CD4-positive, alpha-beta T cell treated with Interleukin-6 at 100 ng/mL for 8 hours (primary cell): ENCODE measurements around the gene FPR3.
"Not testable (repeated sequence)": the region's sequence is repeated elsewhere in the genome, so short reads cannot be mapped to it uniquely, and the experiment has no call there.

Experiments used
- DNase-seq: peaks from one replicate; pipeline ENCODE4 v3.0.0-alpha.2; 2020; ENCODE audit warnings: mixed read lengths, low spot score

Gene FPR3

DNA sequence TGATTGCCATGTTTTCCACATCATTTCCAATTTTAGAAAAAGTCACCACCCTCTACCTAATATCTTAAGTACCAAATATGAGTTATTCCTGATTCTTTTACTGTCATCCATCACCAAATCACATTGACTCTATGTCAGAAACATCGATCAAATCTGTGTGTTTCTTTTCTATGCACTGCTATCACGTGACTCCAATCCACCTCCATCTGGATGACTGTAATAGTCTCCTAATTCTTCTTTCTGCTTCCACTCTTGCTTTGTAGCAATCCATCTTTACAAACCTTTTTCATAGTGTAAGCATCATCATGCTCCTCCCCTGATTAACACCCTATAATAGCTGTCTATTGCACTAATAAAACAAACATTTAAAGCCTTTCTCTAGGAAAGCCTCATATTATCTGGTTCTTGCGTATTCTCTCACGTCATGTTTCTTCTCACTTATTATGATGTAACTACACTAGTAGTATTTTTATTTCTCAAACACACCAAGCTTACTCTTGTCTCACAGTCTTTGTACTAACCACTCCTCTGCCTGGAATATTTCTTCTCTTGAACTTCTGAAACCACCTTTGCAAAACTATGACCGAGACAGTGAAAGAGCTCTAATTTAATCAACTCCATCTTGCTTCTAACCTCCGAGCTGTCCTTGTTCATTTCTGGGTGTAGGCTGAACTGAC lies 10.7 kb upstream of the FPR3 start:
- DNase-seq, result no peak

- DNase-seq, result peak; percentile 3
Observed at GRCh38 chr19:51784922-51785690, 9.9 kb upstream of the FPR3 start.

DNA sequence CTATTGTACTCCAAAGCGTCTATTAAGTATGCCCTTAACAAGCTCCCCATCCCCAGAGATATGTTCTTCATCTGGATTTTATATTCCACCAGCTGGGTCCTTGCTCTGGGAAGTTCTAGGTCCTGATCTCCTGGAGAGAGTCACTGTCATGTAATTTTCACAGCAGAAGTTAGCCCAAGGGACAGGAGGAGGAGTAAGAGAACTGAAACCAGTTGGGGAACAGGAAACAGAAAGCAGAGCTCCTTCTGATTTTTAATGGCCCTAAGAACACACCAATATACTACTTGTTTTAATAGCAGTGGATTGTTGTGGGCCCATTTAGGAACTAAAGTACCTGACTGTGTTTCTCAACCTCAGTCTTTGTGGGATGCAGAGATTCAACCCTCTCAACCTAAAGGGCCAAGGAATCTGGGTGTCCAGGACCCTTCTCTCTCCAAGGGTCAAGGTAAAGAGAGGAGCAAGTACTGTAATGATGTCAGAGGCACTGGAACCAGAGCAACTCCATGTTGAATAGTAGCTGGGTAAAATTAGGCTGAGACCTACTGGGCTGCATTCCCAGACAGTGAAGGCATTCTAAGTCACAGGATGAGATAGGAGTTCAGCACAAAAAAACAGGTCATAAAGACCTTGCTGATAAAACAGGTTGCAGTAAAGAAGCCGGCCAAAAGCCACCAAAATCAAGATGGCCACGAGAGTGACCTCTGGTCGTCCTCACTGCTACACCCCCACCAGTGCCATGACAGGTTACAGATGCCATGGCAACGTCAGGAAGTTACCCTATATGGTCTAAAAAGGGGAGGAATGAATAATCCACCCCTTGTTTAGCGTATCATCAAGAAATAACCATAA lies 8.1 kb upstream of the FPR3 start:
- no peak for DNase-seq

- no peak for DNase-seq
Observed at GRCh38 chr19:51788029-51788428, 6.9 kb upstream of the FPR3 start.

GRCh38 chr19:51789061-51789795 lies 5.7 kb upstream of the FPR3 start:
- no peak for DNase-seq

DNA sequence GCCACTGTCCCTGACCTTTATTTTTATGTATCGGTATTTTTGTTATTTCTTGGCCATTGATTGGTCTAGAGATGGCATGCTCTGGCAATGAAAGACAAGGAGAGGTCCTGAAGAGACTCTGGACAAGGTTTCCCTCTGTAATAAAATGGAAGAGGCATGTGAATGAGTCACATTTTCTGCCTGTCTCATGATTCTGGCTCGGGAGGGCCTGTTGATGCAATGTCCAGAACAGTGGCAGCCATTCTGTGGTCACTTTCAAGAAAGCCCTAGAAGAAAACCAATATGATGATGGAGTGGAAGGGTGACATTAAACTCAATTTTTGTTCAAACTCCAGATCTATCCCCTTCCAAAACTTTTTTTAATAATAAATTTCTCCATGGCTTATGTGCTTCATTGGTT lies 2.0 kb upstream of the FPR3 start:
- no peak for DNase-seq

DNA sequence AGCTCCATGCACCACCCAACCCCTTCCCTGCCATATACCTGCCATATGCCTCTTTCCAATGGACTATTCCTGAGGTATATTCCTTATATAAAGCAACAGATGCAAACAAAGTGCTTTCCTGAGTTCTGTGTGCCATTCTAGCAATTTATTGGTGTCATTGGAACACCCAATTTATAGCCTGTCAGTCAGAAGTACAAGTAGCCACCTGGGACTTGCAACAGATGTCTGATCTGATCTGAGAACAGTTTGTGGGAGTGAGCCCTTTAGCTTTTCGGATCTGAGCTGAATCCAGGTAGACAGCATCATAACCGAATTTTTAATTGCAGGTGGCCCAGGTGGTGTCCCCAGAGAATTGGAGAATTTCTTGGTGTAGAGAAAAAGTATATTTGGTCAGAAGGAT lies 963 bp upstream of the FPR3 start:
- no peak for DNase-seq

- DNase-seq, result no peak
Observed at GRCh38 chr19:51796195-51796679, 1.3 kb downstream of the FPR3 start.

GRCh38 chr19:51797480-51797879 lies 2.5 kb downstream of the FPR3 start:
- no peak for DNase-seq

DNA sequence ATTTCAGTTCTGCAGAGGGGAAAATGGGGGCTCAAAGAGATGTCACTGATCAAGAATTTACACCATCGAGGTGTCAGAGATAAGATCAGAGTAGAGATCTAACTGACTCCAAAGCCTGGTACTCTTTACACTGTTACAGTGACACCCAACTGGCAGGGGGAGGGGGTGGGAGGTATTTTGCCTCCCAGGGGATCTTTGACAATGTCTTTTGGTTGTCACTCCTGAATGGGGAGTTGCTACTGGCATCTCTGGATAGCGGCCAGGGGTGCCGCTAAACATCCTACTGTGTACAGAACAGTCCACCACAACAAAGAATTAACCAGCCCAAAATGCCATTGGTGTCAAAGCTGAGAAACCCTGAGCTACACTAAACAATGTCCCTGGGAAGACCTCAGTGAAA lies 3.1 kb downstream of the FPR3 start:
- no peak for DNase-seq

- no peak for DNase-seq
Observed at GRCh38 chr19:51799034-51799773, 4.2 kb downstream of the FPR3 start.

DNA sequence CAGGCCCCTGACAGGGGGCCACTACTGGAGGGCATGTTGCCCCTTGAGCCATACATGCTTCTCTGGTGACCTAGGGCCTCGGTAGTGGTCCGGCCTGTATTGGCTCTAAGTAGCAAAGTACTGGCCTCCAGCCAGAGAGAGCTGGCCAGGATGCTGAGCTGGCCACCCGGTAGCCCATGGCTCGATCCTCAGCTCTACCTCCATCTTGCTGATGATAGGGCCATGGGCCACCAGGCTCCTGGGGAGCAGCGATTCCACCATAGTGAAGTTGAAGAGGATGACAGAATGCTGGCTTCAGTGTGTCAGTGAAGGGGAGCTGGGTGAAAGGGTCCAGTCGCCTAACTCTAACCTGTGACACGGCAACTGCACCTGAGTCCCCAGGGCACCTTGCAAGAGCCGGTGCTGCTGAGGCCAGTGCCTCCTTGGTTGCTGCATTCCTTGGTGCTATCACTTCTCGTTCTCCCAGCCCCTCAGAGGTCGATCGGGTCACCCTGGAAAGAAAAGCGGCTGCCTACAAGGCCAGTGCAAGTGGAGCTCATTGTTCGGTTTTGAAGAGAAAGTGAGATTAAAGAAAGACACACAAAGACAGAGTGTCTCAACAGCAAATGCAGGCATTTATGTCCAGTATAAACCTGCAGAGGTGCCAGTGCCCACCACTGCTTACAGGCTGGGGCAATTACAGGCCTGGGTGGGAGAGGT lies 5.0 kb downstream of the FPR3 start:
- DNase-seq, result no peak

DNA sequence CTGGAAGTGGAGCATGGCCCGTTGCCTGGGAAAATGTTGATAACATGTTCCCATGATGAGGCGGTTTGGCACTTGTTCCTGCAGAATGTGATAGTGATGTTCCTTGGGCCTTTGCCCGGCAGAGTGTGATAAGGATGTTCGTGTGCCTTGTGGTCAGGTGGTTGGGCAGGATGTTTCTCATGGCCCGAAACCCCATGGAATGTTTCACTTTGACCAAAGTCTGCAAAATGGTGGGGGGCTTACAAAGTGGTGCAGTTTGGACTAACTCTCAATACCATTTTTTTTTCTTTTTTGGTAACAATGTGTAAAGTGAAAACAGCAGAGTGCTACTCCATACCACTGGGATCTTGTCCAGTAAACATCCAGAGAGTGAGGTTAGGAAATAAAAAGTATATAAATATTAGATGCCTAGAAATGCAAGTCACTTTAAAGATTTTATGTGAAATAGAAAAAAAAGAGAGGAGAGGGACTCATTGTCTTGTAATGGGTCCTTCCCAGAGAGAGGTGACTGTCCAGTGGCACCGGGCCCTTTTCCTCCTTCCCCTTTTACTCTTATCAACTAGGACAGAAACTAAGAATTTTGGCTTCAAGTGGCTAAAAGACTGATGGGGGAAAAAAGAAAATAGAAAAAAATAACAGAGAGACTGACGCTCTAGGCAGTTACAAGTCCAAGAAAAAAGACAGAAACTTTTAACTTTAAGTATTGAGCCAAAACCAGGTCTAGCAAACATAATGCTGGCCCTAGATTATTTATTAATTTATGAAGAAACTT lies 5.7 kb downstream of the FPR3 start:
- no peak for DNase-seq

DNA sequence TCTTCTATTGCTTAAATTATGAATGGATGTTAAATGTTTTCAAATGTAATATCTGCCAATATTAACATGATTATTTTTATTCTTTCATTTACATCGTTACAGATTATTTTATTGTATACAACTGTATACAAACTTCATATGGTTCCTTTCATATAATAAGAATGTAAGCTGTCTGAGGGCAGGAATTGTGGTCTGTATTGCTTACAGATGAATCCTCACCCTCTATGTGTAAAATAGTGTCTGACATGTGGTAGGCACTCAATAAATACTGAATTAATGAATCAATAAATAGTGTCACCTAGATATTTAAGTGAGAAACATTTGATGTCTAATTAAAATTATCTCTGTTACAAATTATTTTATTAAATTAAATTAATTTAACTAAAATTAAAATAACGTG lies 7.8 kb downstream of the FPR3 start:
- DNase-seq, result no peak

DNA sequence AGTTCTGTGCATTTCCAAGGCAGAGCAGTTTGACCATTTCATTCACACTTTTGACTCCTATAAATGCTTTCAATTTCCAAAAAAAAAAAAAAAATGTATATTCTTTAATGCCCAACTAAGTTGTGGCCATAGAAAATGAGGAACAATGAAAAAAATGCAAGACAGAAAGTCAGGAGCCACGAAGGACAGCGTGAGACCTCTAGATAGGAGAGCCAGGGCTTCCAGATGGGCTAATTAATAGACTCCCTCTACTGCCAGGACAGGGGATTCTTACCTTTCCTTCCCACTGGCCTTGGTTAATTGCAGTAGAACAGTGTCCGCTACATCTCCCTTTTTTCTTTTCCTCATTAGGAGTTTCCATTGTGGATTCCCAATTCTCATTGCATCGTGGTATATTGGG lies 8.6 kb downstream of the FPR3 start:
- no peak for DNase-seq

GRCh38 chr19:51803967-51804366 lies 9.0 kb downstream of the FPR3 start:
- DNase-seq, result no peak

DNA sequence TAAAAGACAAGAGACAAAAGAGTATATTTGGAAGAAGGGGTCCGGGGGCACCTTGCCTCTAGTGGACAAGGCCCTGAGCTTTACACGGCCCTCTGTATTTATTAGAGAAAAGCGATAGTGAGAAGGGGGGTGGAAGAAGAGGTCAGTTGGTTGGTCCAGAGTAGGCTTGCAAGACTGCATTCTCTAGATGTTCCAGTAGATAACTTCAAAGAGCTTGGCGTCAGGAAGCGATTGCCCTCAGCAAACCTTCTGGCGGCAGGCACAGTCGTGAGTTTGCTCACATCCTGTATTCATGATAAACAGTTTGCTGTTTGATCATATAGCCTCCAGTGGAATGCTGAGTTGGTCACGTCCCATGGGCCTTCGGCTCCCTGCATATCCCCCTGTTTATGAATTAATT lies 9.8 kb downstream of the FPR3 start:
- DNase-seq, result not testable (repeated sequence)

GRCh38 chr19:51805396-51805795 lies 10.4 kb downstream of the FPR3 start:
- DNase-seq, result not testable (repeated sequence)

DNA sequence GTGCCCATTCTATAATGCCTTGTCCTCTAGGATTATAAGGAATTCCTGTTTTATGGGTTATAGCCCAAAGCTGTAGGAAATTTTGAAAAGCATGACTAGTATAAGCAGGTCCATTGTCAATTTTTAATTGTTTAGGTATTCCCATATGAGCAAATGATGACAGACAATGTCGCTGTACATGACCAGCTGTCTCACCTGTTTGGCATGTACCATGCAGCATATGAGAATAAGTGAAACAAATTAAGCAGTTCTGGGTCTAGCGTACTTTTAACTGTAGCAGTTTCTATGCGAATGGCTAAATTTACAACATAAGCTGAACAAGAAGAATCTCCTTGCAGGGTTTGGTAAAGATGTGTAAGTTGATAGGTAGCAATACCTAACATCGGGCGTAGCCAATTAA lies 11.6 kb downstream of the FPR3 start:
- not testable (repeated sequence) for DNase-seq
